ENCODE results near the gene CEBPZOS.

CEBPZOS gene

DNA sequence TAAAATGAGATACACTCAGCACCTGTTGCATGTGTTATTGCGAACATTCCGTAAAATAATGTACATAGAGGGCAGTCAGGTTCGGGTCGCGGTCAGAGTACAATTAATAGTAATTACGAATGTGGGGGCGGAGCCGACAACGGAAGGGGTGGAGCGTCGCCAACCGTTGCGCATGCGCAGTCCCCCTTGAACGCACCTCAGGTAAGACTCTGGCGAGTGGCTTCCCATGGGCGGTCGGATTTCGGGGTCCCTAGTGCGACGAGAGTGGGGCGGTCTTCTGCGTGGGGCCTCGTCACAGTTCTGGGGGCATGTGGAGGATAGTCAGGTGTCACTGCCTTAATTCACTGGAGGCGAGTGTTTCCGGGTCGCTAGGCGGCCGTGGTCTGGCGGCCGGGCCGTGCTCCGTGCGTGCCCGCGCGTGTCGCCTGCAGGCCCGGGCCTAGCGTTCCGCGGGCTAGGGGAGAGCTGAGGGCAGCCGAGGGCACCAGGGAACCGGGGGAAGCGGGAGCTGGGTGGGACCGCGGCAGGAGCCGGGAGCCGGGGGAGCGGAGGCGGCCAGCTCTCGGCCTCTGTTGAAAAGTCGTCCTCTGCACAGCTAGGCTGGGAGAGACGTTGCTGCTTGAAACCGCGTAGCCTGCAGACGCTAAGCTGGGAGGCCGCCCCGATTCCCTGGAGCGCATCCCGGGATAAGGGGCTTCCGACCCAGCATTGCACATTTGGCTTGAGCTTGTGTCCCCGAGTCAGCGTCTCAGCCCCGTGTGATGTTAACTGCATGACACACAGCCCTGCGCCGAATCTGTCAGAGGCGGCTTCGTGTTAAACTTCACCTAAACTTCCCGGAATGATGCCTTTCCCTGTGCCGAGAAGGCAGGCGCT, at the start of gene CEBPZOS:
Gene CEBPZOS (plus strand): TSS at position 177 of the 876 bp plus-strand sequence. CDS start 3,209 bp downstream, outside the sequence.
- TF ChIP-seq, protein P1, sequence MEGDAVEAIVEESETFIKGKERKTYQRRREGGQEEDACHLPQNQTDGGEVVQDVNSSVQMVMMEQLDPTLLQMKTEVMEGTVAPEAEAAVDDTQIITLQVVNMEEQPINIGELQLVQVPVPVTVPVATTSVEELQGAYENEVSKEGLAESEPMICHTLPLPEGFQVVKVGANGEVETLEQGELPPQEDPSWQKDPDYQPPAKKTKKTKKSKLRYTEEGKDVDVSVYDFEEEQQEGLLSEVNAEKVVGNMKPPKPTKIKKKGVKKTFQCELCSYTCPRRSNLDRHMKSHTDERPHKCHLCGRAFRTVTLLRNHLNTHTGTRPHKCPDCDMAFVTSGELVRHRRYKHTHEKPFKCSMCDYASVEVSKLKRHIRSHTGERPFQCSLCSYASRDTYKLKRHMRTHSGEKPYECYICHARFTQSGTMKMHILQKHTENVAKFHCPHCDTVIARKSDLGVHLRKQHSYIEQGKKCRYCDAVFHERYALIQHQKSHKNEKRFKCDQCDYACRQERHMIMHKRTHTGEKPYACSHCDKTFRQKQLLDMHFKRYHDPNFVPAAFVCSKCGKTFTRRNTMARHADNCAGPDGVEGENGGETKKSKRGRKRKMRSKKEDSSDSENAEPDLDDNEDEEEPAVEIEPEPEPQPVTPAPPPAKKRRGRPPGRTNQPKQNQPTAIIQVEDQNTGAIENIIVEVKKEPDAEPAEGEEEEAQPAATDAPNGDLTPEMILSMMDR (IDR thresholded peaks at IDR 0.05) = no peak

DNA sequence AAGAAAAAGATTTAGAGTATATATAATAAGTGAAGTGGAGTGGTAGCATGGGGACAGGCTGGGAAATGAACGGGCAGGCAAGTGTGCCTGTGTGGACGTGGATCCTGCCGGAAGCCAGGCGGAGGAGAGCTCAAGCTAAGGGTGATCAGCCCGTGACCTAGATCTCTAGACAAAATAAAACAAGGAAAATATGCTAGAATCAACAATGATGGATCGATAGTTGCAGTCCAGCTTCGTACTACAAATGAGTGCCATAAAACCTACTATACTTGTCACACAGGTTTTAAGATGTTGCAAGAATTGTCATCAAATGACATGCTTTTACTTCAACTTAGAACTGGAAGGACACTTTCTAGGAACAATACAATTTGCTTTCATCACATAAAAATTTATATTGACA, 48.0 kb upstream of the CEBPZOS start:
- TF ChIP-seq, protein P1 (IDR thresholded peaks at IDR 0.05) = no peak

DNA sequence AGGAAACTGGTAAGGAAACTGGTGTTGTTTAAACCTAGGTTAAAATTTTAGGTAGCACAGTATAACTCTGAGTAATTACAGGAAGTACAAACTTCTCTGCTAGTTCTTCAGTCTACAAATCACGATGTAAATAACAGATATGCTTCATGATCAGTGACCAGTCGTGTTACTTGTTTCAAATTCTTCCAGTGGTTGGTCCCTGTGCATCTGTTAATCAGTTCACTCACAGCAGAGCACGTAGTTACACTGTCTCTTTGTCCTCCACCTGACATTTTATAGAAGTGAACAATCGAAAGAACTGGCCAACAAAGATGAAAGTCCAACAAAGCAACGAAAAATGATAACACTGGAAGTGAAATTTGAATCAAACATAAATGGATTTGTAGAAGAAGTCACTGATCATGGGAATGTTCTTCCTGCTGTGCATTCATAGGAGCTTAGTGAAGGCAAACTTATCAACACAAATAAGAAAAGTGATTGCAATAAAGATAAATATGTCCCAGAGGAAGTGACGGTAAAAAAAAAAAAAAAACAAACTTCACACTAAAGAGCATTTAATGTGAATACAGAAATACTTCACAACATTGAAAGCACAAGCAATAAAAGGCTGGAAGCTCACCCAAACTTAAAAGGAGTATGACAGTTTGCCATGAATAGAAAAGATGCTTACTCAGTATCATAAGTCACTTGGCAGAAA, 46.5 kb upstream of the CEBPZOS start:
- TF ChIP-seq, protein P1 (IDR thresholded peaks at IDR 0.05) = no peak

DNA sequence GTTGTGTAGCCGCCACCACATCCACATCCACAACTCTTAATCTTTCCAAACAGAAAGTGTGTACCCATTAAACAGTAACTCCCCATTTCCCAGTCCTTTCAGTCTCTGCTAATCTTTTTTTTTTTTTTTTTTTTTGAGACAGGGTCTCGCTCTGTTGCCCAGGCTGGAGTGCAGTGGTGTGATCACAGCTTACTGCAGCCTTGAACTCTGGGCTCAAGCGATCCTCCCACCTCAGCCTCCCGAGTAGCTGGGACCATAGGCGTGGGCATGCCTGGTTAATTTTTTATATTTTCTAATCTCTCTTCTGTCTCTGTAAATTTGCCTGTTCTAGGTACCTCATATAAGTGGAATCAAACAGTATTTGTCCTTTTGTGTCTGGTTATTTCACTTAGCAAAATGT, 43.1 kb upstream of the CEBPZOS start:
- TF ChIP-seq, protein P1 (IDR thresholded peaks at IDR 0.05) = no peak

DNA sequence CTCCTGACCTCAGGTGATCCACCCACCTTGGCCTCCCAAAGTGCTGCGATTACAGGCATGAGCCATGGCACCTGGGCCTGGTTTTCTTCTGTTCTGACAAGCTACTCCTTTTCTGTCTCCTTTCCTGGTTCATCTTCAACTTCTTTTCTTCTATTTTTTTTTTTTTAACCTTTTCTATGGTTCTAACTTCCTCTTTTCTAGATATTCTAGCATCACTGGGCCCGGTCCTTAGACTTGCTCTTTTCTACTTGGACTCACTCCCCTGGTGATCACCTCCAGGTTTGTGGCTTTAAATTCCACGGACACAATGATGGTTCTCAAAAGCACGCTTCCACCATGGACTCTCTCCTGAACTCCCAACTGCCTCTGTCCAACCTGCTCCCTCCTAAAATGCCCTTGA, 41.5 kb upstream of the CEBPZOS start:
- TF ChIP-seq, protein P1 (IDR thresholded peaks at IDR 0.05) = no peak

DNA sequence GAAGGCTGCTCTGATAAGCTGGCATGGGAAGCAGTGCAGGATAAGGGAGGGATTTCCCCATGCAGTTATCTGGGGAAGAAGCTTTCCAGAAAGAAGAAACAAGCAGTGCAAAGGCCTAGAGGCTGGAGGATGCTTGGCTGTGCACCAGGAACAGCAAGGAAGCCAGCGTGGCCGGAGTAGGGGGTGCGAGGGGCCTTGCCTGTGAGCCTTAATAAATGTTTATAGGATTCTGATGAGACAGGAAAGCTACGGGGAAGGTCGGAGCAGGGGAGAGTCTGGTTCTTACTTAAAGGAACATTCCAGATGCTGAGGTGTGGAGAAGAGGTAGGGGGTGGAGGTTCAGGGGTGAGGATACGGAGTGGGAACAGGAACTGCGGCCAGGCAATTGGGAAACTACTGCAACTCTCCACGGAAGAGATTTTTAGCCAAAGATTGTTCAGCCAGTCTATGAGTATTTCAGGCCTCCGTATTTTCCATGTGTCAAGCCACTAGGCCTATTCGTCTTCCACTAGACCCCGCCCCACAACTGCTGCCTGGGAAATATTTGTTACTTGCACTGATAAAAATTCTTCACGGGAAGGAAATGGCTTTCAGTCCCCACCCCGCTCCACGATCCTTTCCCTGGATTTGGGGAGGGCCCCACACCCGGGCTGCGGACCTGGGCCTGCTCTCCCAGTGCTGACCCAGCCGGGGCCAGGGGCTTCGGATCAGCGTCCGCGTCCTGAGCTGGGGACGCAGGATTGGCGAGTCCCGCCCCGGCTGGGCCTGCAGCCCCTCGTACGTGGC, 40.0 kb upstream of the CEBPZOS start:
- TF ChIP-seq, protein P1 (IDR thresholded peaks at IDR 0.05) = no peak

Data from LNCAP (cell line).